HepG2 (cell line): ENCODE measurements around the gene SLC51B.

Experiments used
- ASH2L ChIP-seq: fragments of 300-600, 200-600 bp; sonication (generic); IDR thresholded peaks from 2 replicates; pipeline ENCODE4 v1.7.0; 2017; ENCODE audit warnings: low read depth, mild to moderate bottlenecking, moderate library complexity, mixed read lengths, low read length; ENCODE audit not compliant: insufficient read length
- GABPA ChIP-seq, 2 experiments: IDR thresholded peaks; 2 replicates each; pipeline ENCODE4 v1.6.1; 2011 to 2016; ENCODE audit warnings: low read depth in 2 of 2, low read length in 1 of 2, missing biosample characterization in 1 of 2, missing genetic modification characterization in 1 of 2
- JUN ChIP-seq: sonication (generic); formaldehyde crosslinking; IDR thresholded peaks from 2 replicates; pipeline ENCODE4 v1.4.0; 2020; ENCODE audit warnings: mild to moderate bottlenecking, missing genetic modification reagents
- KAT8 ChIP-seq: IDR thresholded peaks from 2 replicates; pipeline ENCODE4 v1.6.1; 2016; ENCODE audit warnings: missing genetic modification reagents, missing compliant biosample characterization
- MEIS1 ChIP-seq: sonication (generic); formaldehyde crosslinking; IDR thresholded peaks from 2 replicates; pipeline ENCODE4 v1.9.0; 2021; ENCODE audit warnings: mild to moderate bottlenecking, missing genetic modification reagents, moderate library complexity, borderline replicate concordance
- MTA1 ChIP-seq: sonication (generic); formaldehyde crosslinking; IDR thresholded peaks from 2 replicates; pipeline ENCODE4 v1.4.0; 2020; ENCODE audit warnings: missing genetic modification reagents, mild to moderate bottlenecking, borderline replicate concordance
- MYC ChIP-seq: sonication (generic); formaldehyde crosslinking; IDR thresholded peaks from 2 replicates; pipeline ENCODE4 v1.9.0; 2021; ENCODE audit warnings: missing genetic modification reagents, borderline replicate concordance
- POLR2A ChIP-seq, 2 experiments: IDR thresholded peaks; 2 replicates each; pipeline ENCODE4 v1.6.1; 2011; ENCODE audit warnings: low read depth in 2 of 2, low read length in 2 of 2, mild to moderate bottlenecking in 1 of 2, moderate library complexity in 1 of 2; ENCODE audit not compliant: insufficient read depth in 1 of 2
- SMARCC2 ChIP-seq: fragments of 450-650 bp; IDR thresholded peaks from 2 replicates; pipeline ENCODE4 v1.6.1; 2017; ENCODE audit warnings: antibody characterized with exemption, mild to moderate bottlenecking
- TAF1 ChIP-seq: sonication (generic); formaldehyde crosslinking; IDR thresholded peaks from 2 replicates; pipeline ENCODE4 v1.4.0; 2020; ENCODE audit warnings: missing genetic modification reagents
- YEATS2 ChIP-seq: sonication (generic); formaldehyde crosslinking; IDR thresholded peaks from 2 replicates; pipeline ENCODE4 v1.4.0; 2020; ENCODE audit warnings: missing genetic modification reagents, borderline replicate concordance
- ZBTB8A ChIP-seq: sonication (generic); formaldehyde crosslinking; IDR thresholded peaks from 2 replicates; pipeline ENCODE4 v1.4.0; 2020; ENCODE audit warnings: mild to moderate bottlenecking, low read depth, missing genetic modification reagents, borderline replicate concordance
- ZSCAN22 ChIP-seq: sonication (generic); formaldehyde crosslinking; IDR thresholded peaks from 2 replicates; pipeline ENCODE4 v1.4.0; 2020; ENCODE audit warnings: mild to moderate bottlenecking, missing genetic modification reagents
- TF ChIP-seq, protein P1 (sequence below): sonication (generic); formaldehyde crosslinking; IDR thresholded peaks from 2 replicates; pipeline ENCODE4 v1.8.0; 2022; ENCODE audit warnings: low read depth, missing genetic modification reagents

DNA sequence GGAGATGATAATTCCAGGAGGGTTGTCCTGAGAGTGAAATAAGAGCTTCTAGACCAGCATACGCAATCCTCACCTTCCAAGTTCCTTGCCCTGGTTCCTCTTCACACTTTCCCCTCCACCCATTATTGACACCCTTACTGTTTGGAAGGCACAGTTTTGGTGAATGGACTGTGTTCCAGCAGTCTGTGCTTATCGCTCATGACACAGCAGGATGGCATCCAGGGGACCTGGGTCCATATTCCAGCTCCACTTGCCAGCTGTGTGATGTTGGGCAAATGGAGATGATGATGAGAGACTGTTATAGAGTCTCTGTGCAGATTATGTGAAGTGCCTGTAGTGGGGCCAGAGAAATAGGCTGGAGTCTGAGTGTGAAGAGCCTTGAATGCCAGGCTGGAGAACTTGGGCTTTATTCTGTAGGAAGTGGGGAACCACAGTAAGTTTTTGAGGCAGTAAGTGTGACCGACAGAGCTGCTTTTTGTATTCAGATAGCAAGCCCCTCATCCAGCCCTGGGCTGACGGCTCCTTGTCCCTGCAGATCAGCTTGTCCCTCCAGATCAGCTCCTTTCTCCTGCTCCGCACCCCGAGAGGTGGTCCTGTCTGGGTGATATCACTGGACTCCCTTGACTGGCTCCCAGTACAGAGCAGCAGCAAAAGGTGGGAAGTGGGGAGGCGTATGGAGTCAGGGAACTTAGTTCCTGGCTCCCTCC is 39.5 kb downstream of the SLC51B start:
- TF ChIP-seq JUN (CRISPR knock-in tag) = no peak
- TF ChIP-seq TAF1 (CRISPR knock-in tag) = no peak
- no peak for TF ChIP-seq ZSCAN22
- TF ChIP-seq POLR2A (IDR thresholded peaks at IDR 0.05; ENCODE audit: insufficient read depth in 1 of 2, low read depth in 2 of 2, low read length in 2 of 2) = no peak
- TF ChIP-seq GABPA (IDR thresholded peaks at IDR 0.05; ENCODE audit: low read depth, low read length) = no peak
- no peak for TF ChIP-seq GABPA (CRISPR knock-in tag; IDR thresholded peaks at IDR 0.05; ENCODE audit: low read depth)
- TF ChIP-seq YEATS2 = no peak
- TF ChIP-seq, protein P1, sequence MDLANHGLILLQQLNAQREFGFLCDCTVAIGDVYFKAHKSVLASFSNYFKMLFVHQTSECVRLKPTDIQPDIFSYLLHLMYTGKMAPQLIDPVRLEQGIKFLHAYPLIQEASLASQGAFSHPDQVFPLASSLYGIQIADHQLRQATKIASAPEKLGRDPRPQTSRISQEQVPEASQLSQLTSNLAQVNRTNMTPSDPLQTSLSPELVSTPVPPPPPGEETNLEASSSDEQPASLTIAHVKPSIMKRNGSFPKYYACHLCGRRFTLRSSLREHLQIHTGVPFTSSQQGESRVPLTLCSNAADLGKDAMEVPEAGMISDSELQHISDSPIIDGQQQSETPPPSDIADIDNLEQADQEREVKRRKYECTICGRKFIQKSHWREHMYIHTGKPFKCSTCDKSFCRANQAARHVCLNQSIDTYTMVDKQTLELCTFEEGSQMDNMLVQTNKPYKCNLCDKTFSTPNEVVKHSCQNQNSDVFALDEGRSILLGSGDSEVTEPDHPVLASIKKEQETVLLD (CRISPR knock-in tag) = no peak
- TF ChIP-seq ZBTB8A (CRISPR knock-in tag) = no peak
- no peak for TF ChIP-seq KAT8 (CRISPR knock-in tag)
- no peak for TF ChIP-seq SMARCC2
- TF ChIP-seq ASH2L = no peak
- TF ChIP-seq MEIS1 (CRISPR knock-in tag) = no peak
- no peak for TF ChIP-seq MYC (CRISPR knock-in tag)
- no peak for TF ChIP-seq MTA1 (CRISPR knock-in tag)
